CD4-positive, alpha-beta T cell treated with Interleukin-15 for 1 hour (primary cell): ENCODE results near the gene WDR90.
A peak's percentile ranks its signal among the peaks of the same experiment; 100 is the strongest.

Source experiments
- DNase-seq: peaks from one replicate; pipeline ENCODE4 v3.0.0-alpha.2; 2020

Gene WDR90

GRCh38 chr16:661184-661821 lies 12.1 kb downstream of the WDR90 start:
- DNase-seq, result no peak

DNA sequence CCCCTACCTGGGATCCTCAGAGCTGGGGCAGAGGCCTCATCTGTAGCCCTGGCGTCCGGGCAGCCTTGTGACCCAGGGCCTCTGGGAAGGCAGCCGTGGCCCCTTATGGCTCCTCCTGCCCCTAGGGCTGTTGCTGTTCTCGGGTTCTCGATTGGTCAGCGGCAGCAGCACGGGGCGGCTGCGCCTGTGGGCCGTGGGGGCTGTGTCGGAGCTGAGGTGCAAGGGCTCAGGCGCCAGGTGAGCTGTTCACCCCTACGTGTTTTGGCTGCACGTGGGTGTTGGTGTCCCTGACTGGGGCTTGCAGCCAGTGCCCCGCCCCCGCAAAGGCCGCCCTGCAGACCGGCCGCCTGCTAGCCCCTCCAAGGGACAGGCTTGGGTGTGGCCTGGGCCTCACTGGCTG lies 12.9 kb downstream of the WDR90 start:
- no peak for DNase-seq

DNA sequence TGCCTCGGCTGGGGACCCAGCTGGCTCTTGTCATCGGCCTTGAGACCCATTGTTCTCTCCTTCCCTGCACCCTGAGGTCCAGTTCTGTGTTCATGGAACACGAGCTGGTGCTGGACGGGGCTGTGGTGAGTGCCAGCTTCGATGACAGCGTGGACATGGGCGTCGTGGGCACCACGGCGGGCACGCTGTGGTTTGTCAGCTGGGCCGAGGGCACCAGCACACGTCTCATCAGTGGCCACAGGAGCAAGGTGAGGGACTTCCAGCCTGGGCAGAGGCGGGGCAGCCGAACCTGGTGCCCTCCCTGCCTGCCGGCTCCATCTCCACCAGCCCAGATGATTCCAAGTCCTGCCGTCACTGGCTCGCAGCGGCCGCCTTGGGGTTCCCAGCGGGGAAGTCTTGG lies 13.4 kb downstream of the WDR90 start:
- no peak for DNase-seq

DNA sequence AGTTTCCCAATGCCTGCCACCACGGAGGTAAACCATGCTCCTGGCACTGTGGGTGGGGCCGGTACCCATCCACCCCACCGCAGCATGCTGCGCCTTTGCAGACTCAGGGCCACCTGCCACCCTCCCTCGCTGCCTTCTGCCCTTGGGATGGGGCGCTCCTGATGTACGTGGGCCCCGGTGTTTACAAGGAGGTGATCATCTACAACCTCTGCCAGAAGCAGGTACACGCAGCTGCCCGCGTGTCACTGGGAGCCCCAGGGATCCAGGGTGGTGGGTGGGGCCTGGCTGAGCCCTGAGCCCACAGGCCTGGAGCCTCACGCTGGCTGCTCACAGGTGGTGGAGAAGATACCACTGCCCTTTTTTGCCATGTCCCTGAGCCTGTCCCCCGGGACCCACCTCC lies 17.4 kb downstream of the WDR90 start:
- no peak for DNase-seq

GRCh38 chr16:667113-667779 lies 18.1 kb downstream of the WDR90 start:
- no peak for DNase-seq

DNA sequence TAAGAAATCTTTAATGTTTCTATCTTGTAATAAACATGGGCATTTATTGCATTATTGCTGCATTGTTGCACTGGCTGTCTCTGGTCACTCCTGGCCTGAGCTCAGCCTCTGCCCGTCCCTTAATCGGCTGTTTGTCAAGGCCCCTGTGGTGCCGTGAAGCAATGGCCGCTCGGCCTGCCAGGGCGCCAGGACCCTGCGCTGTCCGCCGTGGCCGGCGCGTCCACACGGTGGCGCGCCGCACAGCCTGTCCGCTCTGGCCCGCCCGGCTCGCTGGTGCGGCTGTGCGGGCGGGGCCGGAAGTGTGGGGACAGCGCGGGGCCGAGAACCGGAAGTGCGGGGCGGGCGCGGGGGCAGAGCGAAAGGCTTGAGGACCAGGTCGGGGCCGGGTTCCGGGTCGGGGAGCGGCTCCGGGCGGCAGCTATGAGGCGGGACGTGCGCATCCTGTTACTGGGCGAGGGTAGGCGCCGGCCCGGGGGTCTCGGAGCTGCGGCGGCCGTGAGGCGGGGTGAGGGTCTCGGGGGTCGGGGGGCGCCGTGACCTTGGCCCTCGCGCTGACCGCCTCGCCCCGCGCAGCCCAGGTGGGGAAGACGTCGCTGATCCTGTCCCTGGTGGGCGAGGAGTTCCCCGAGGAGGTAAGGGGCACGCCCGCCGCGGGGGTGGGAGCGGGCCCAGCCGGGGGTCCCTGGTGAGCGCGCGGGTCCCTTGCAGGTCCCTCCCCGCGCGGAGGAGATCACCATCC lies 18.8 kb downstream of the WDR90 start, which contains the start of gene RHOT2:
RHOT2 (plus strand) TSS at position 353 of the 739 bp plus-strand sequence; CDS start at position 421, 68 bp downstream.
- peak; percentile 94 for DNase-seq

DNA sequence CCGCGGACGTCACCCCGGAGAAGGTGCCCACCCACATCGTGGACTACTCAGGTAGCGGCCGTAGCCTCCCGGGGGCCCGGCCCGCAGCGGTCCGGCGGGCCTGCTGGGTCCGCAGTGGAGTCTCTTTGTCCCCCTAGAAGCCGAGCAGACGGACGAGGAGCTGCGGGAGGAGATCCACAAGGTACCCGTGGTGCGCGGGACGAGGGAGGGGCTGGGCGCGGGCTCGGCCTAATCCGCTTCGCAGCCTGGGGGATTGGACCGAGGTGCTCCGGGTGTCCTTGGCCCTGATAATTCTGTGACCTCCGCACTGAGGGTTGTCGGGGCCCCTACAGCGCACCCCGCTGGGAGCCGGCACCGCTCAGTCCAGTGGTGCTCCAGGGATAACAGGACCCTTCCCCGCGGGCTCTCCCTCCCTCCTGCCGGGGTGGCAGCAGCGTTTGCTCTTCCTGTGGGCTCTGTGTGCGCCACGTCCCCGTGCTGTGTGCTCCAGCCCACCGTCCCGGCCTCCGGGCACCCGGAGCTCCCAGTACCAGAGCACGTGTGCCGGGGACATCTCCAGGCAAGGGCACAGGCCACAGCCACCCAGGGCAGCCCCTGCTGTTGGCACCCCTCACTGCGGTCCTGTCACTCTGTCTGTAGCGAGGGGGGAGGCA lies 19.5 kb downstream of the WDR90 start:
- no peak for DNase-seq

DNA sequence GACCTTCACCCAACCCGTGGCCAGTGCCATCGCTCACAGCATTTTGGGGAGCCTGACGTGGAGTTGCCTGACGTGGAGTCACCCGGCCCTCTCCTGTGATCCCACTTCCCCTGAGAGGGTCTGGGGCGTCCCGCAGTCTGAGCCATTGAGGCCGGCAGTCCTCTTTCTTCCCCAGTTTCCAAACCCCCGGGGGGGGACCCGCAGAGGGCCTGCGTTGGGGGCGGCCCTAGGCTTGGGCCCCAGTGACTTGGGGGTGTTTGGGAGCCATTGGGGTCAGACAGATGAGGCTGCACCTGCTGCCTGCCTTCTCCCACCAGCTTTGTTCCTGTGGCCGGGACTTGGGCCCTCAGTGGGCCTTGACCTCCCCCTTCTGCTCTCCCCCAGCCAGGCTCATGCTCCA lies 20.5 kb downstream of the WDR90 start:
- DNase-seq, result no peak

DNA sequence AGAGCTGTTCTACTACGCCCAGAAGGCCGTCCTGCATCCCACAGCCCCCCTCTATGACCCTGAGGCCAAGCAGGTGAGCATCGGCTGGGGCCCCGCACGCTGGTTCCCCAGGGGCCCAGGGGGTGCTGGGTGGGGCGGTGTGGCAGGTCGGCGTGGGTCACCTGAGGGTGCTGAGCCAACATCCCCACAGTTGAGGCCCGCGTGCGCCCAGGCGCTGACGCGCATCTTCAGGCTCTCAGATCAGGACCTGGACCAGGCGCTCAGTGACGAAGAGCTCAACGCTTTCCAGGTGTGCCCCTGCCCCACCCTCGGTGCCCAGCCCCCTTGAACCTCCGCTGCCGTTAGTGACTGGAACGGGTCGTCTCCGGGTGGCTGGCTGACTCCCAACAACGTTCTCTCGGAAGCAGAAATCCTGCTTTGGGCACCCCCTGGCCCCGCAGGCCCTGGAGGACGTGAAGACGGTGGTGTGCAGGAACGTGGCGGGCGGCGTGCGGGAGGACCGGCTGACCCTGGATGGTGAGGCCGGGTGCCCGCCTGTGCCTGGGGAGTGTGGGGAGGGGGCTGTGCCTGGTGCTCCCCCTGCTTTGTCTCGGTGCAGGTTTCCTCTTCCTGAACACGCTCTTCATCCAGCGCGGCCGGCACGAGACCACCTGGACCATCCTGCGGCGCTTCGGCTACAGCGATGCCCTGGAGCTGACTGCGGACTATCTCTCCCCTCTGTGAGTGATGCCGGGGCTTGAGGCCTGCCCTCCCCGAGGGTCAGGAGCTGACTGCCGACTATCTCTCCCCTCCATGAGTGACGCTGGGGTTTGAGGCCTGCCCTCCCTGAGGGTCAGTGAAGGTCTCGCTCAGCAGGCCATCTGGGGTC lies 21.6 kb downstream of the WDR90 start:
- no peak for DNase-seq

DNA sequence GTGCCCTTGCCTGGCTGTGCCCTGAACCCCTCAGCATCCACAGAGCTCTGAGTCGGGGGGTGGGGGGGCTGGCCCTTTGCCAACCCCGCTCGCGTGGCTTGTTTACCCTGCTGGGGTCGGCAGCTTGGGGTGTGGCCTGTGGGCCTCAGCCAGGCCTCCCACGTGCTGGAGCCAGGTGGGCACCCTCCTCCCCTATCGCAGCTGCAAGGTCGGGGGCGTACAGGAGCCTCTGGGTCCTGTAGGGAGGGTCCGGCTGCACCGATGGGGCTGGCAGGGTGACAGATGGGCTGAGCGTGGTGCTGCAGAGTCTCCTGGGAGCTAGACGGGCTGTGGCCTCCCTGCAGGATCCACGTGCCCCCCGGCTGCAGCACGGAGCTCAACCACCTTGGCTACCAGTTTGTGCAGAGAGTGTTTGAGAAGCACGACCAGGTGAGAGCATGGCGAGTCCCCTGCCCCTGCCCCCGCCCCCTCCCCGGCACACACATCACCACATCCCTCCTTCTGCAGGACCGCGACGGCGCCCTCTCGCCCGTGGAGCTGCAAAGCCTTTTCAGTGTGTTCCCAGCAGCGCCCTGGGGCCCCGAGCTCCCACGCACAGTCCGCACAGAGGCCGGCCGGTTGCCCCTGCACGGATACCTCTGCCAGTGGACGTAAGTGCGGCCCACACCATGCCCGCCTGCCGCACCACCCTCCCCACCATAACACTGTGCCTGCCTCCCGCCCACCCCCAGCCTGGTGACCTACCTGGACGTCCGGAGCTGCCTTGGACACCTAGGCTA lies 22.4 kb downstream of the WDR90 start:
- no peak for DNase-seq

- DNase-seq, result no peak
Measured at GRCh38 chr16:672371-672770, 23.2 kb downstream of the WDR90 start.

DNA sequence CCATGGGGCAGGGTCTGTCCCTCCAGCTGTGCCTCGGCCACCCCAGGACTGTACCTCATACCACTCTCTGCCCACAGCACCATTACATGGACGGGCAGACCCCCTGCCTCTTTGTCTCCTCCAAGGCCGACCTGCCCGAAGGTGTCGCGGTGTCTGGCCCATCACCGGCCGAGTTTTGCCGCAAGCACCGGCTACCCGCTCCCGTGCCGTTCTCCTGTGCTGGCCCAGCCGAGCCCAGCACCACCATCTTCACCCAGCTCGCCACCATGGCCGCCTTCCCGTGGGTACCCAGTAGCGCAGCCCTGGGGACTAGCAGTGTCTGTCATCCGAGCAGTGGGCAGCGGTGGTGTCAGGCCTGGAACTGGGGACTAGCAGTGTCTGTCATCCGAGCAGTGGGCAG lies 23.7 kb downstream of the WDR90 start:
- DNase-seq, result no peak

GRCh38 chr16:673399-673991 lies 24.3 kb downstream of the WDR90 start:
- DNase-seq, result no peak

DNA sequence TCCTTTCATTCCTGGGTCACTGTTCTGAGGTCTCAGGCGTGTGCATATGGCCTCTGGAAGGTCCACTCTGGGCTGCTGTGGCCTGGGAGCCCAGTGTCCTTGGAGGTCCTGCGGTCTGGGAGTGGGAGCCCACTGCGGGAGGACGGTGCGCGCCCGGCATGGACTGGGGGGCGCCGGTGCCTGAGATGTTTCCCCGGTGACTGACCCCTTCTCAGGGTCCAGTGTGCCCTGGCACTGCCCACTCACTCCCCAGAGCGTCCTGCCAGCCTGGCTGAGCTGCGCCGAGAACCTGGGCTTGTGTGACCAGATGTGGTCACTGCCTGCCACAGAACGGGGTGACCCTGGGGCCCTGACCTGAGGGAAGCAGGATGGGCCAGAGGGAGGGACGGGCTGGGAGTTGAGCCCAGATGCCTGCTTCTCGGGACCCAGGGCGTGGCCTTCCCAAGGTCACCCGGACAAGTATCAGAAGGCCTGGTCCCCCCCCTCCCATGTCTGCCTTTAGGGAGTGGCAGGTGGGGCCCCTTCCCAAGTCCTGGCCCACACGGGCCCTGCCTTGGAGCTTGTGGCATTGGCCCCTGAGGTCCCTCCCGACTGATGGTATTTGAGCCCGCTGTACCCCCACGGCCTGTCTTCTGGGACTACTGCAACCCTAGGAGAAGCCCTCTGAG lies 25.2 kb downstream of the WDR90 start:
- DNase-seq, result no peak

- DNase-seq, result no peak
Measured at GRCh38 chr16:674968-675883, 26.1 kb downstream of the WDR90 start, which contains the start of gene RHBDL1. RHBDL1 (plus strand) TSS chr16:675671; CDS start chr16:675791, 120 bp downstream.

- no peak for DNase-seq
Measured at GRCh38 chr16:675884-676564, 26.9 kb downstream of the WDR90 start.

GRCh38 chr16:676565-676902 lies 27.4 kb downstream of the WDR90 start:
- no peak for DNase-seq

DNA sequence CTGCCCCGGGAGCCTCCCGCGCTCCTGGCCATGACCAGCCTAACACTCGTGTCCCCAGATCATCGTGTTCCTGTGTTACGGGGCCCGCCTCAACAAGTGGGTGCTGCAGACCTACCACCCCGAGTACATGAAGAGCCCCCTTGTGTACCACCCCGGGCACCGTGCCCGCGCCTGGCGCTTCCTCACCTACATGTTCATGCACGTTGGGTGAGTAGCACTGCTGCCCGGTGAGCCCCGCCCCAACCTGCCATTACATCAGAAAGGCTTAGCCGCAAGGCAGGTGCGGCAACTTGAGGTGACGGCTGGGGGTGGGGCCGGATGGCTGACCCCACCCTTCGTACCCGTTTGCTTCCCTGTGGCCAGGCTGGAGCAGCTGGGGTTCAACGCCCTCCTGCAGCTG lies 27.7 kb downstream of the WDR90 start:
- no peak for DNase-seq
